HepG2 (cell line): ENCODE measurements around the gene OR2W3. TPM values are rescaled to one million over a fixed set of nuclear protein-coding genes. Genes with fewer than 3 reads are reported as not detected.

Experiments
- ATAC-seq: fragments of 200-7000 bp; cut with Tn5 transposase; 3 replicates; pipeline ENCODE4 v1.9.1; 2020; ENCODE audit warnings: mild to moderate bottlenecking, moderate library complexity
- BruUV-seq: library from RNA; stranded (reverse); fragments of 400-500 nt; replicated peaks from 2 replicates; lab custom pipeline; 2021; lab: Mats Ljungman, UMichigan
- CTCF ChIA-PET: fragments of 300-600 bp; formaldehyde crosslinking; extraction: SDS; loops from one replicate; lab custom pipeline; 2021; ENCODE audit warnings: low total read pairs, inconsistent platforms, low intra/inter-chr PET ratio; lab: Yijun Ruan, JAX
- POLR2A ChIA-PET: fragments of 350-600 bp; sonication (Branson Sonifier 250); formaldehyde crosslinking; loops from one replicate; lab custom pipeline; 2020; ENCODE audit warnings: antibody characterized with exemption, inconsistent platforms; lab: Yijun Ruan, JAX
- DNase-seq: peaks from one replicate; pipeline ENCODE4 v3.0.0-alpha.2; 2015; ENCODE audit warnings: low spot score
- FAIRE-seq: peaks from 3 replicates; lab custom pipeline; 2011; peaks lifted over from hg19 to GRCh38; lab: Jason Lieb, UNC
- H2AFZ ChIP-seq: one replicate; pipeline ENCODE4 v1.6.1; 2011; ENCODE audit warnings: low read length, inconsistent platforms
- H3K27ac ChIP-seq: fragments of 300-600 bp; 3 replicates; pipeline ENCODE4 v1.8.0; 2011; ENCODE audit warnings: mixed run types, mild to moderate bottlenecking, mixed read lengths, low read length, inconsistent platforms; ENCODE audit not compliant: insufficient read depth; ENCODE audit errors: extremely low read length
- H3K27me3 ChIP-seq, 2 experiments: fragments of 200-600 bp in 1 of 2; 2 replicates in 1 of 2; 3 replicates in 1 of 2; pipeline versions ENCODE4 v1.6.0 to v1.8.0; 2011; ENCODE audit warnings: low read length in 2 of 2, mild to moderate bottlenecking in 2 of 2, moderate library complexity in 2 of 2, inconsistent platforms in 1 of 2; ENCODE audit not compliant: insufficient read depth in 2 of 2, control insufficient read depth in 1 of 2
- H3K36me3 ChIP-seq, 2 experiments: fragments of 200-600 bp in 1 of 2; replicated peaks in 1 of 2; 2 replicates in 1 of 2; 3 replicates in 1 of 2; pipeline versions ENCODE4 v1.5.1 to v1.8.0; 2011; ENCODE audit warnings: low read length in 2 of 2, inconsistent platforms in 1 of 2; ENCODE audit not compliant: insufficient read depth in 2 of 2, control insufficient read depth in 1 of 2
- H3K4me1 ChIP-seq: 2 replicates; pipeline ENCODE4 v1.5.1; 2012; ENCODE audit warnings: low read length, inconsistent platforms; ENCODE audit not compliant: insufficient read depth
- H3K4me2 ChIP-seq: 2 replicates; pipeline ENCODE4 v1.6.0; 2011; ENCODE audit warnings: low read depth, low read length, inconsistent platforms
- H3K4me3 ChIP-seq, 3 experiments: fragments of 200-600 bp in 1 of 3; sonication (generic), shearing (Covaris generic) in 1 of 3; replicated peaks in 1 of 3; 2 replicates each; pipeline ENCODE4 v1.5.1; 2011 to 2016; ENCODE audit warnings: low read length in 3 of 3, inconsistent platforms in 2 of 3, low read depth in 2 of 3, mild to moderate bottlenecking in 2 of 3, control low read depth in 1 of 3, mixed read lengths in 1 of 3; ENCODE audit not compliant: insufficient read depth in 1 of 3
- H3K79me2 ChIP-seq: one replicate; pipeline ENCODE4 v1.6.1; 2011; ENCODE audit warnings: low read length, inconsistent platforms; ENCODE audit not compliant: insufficient read depth
- H3K9ac ChIP-seq: 2 replicates; pipeline ENCODE4 v1.6.0; 2011; ENCODE audit warnings: mild to moderate bottlenecking, low read depth, low read length, inconsistent platforms; ENCODE audit not compliant: insufficient read depth
- H3K9me3 ChIP-seq: 2 replicates; pipeline ENCODE4 v1.5.1; 2012; ENCODE audit warnings: mild to moderate bottlenecking, low read length
- H4K20me1 ChIP-seq: 2 replicates; pipeline ENCODE4 v1.6.0; 2011; ENCODE audit warnings: inconsistent platforms, mild to moderate bottlenecking, low read length, moderate library complexity; ENCODE audit not compliant: insufficient read depth
- ARID2 ChIP-seq: sonication (generic); formaldehyde crosslinking; IDR thresholded peaks from 2 replicates; pipeline ENCODE4 v1.8.1; 2022; ENCODE audit warnings: mild to moderate bottlenecking, missing genetic modification reagents, borderline replicate concordance
- DPF2 ChIP-seq: sonication (generic); formaldehyde crosslinking; IDR thresholded peaks from 2 replicates; pipeline ENCODE4 v1.4.0; 2020; ENCODE audit warnings: mild to moderate bottlenecking, low read depth, missing genetic modification reagents, borderline replicate concordance
- FOXA3 ChIP-seq: IDR thresholded peaks from 2 replicates; pipeline ENCODE4 v1.6.1; 2016; ENCODE audit warnings: missing genetic modification reagents, missing compliant biosample characterization
- HMGA1 ChIP-seq: sonication (generic); formaldehyde crosslinking; conservative IDR thresholded peaks from 2 replicates; pipeline ENCODE4 v1.4.0; 2020; ENCODE audit warnings: missing genetic modification reagents
- SRF ChIP-seq: IDR thresholded peaks from 2 replicates; pipeline ENCODE4 v1.6.1; 2011; ENCODE audit warnings: mild to moderate bottlenecking, low read depth, low read length, moderate library complexity
- TRIM24 ChIP-seq: sonication (generic); formaldehyde crosslinking; IDR thresholded peaks from 2 replicates; pipeline ENCODE4 v1.8.0; 2022; ENCODE audit warnings: mild to moderate bottlenecking, missing genetic modification reagents
- ZNF12 ChIP-seq: sonication (generic); formaldehyde crosslinking; IDR thresholded peaks from 2 replicates; pipeline ENCODE4 v1.5.0; 2020; ENCODE audit warnings: missing genetic modification reagents
- ZNF333 ChIP-seq: sonication (generic); formaldehyde crosslinking; IDR thresholded peaks from 2 replicates; pipeline ENCODE4 v1.4.0; 2020; ENCODE audit warnings: mild to moderate bottlenecking, missing genetic modification reagents, borderline replicate concordance
- ZNF337 ChIP-seq: sonication (generic); formaldehyde crosslinking; IDR thresholded peaks from 2 replicates; pipeline ENCODE4 v1.5.1; 2020; ENCODE audit warnings: missing genetic modification reagents, low read depth, mild to moderate bottlenecking, borderline replicate concordance
- ZNF761 ChIP-seq: sonication (generic); formaldehyde crosslinking; conservative IDR thresholded peaks from 2 replicates; pipeline ENCODE4 v1.4.0; 2020; ENCODE audit warnings: mild to moderate bottlenecking, missing genetic modification reagents
- WGBS: methylation state at CpG from one replicate; pipeline ENCODE4 v1.1.6; 2017; ENCODE audit warnings: low lambda C conversion rate; 5-methylcytosine and 5-hydroxymethylcytosine counted together
- in situ Hi-C: cut with HindIII; loops from 2 replicates; pipeline ENCODE4 v1.10.0; 2017; ENCODE audit warnings: low pct_unique_long_range_greater_than_20kb; ENCODE audit not compliant: extremely low pct_ligation_motif_present
- intact Hi-C: fragments of 100-400 bp; cut with micrococcal nuclease; formaldehyde crosslinking; loops from one replicate; pipeline ENCODE4 v1.10.0; 2022; ENCODE audit not compliant: unreplicated experiment
- polyA plus RNA-seq, 8 experiments: library from polyadenylated mRNA; depleted of rRNA in 3 of 8; stranded (reverse) in 7 of 8; unstranded in 1 of 8; fragments of >200 nt; fragmentation: Illumina TruSeq in 4 of 8; extraction: Trizol in 4 of 8; gene quantifications; 2 replicates each; pipeline versions ENCODE4 v1.2.1 to v1.2.3, GENCODE V29; 2011 to 2016; ENCODE audit warnings: low read depth in 4 of 8, missing spikeins in 1 of 8, mixed read lengths in 1 of 8; ENCODE audit not compliant: insufficient read depth in 1 of 8
- total RNA-seq, 5 experiments: library from RNA; depleted of rRNA; stranded (reverse); fragments of >200 nt; fragmentation: Illumina TruSeq; extraction: Trizol; gene quantifications; 2 replicates each; pipeline ENCODE4 v1.2.3, GENCODE V29; 2016; ENCODE audit warnings: low read depth in 1 of 5
- TF ChIP-seq, protein P1 (sequence below): fragments of 450-650 bp; IDR thresholded peaks from 2 replicates; pipeline ENCODE4 v1.6.1; 2017
- TF ChIP-seq, protein P2 (sequence below): sonication (generic); formaldehyde crosslinking; conservative IDR thresholded peaks from 2 replicates; pipeline ENCODE4 v1.4.0; 2020; ENCODE audit warnings: missing genetic modification reagents

Gene OR2W3
- total and polyA plus RNA-seq, 2 of the 13 experiments (the other 11 are each of a cell fraction or from before 2014, with no cell fraction given) = not detected

DNA sequence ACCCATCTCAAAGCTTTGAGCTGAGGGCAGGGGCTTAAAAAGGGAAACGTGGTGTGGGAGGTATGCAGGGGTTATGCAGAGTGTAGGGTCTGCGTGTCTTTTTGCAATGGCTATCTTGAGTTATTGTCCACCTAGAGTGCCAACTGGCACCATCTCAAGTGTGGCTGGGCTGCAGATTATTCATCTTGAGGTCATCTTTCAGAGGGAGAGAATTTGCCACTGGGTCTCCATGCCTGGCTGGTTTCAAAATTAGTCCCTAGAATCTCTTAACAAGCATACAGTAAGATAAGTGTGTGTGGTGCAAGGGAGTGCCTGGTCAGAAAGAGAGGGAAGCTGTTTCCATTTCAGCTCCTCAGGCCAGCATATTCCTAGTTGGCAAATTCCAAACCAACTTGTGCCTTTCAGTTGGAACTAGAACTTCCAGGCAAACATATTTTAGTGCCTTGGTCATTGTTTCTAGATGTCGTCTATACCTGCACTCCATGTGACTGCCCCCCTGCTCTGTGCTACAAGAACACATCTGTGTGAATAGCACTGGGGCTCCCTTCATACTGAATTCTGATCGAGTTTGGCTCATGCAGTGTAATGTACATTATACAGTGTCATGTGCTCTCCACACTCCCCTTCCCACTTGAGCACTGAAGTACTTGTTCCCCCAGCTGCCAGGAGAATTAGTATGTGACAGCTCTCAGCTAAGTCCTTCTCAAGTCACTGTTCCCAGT is 19.7 kb downstream of the OR2W3 start:
- H3K9ac ChIP-seq = no peak overlapping the region
- no peak for TF ChIP-seq DPF2
- TF ChIP-seq HMGA1 (CRISPR knock-in tag) = no peak
- TF ChIP-seq, protein P1, sequence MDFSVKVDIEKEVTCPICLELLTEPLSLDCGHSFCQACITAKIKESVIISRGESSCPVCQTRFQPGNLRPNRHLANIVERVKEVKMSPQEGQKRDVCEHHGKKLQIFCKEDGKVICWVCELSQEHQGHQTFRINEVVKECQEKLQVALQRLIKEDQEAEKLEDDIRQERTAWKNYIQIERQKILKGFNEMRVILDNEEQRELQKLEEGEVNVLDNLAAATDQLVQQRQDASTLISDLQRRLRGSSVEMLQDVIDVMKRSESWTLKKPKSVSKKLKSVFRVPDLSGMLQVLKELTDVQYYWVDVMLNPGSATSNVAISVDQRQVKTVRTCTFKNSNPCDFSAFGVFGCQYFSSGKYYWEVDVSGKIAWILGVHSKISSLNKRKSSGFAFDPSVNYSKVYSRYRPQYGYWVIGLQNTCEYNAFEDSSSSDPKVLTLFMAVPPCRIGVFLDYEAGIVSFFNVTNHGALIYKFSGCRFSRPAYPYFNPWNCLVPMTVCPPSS = no peak
- TF ChIP-seq ZNF333 = no peak
- TF ChIP-seq ARID2 (CRISPR knock-in tag) = no peak
- no peak for TF ChIP-seq TRIM24
- TF ChIP-seq ZNF761 (CRISPR knock-in tag) = no peak
- TF ChIP-seq ZNF12 = no peak
- no peak for TF ChIP-seq ZNF337 (CRISPR knock-in tag)
- TF ChIP-seq, protein P2, sequence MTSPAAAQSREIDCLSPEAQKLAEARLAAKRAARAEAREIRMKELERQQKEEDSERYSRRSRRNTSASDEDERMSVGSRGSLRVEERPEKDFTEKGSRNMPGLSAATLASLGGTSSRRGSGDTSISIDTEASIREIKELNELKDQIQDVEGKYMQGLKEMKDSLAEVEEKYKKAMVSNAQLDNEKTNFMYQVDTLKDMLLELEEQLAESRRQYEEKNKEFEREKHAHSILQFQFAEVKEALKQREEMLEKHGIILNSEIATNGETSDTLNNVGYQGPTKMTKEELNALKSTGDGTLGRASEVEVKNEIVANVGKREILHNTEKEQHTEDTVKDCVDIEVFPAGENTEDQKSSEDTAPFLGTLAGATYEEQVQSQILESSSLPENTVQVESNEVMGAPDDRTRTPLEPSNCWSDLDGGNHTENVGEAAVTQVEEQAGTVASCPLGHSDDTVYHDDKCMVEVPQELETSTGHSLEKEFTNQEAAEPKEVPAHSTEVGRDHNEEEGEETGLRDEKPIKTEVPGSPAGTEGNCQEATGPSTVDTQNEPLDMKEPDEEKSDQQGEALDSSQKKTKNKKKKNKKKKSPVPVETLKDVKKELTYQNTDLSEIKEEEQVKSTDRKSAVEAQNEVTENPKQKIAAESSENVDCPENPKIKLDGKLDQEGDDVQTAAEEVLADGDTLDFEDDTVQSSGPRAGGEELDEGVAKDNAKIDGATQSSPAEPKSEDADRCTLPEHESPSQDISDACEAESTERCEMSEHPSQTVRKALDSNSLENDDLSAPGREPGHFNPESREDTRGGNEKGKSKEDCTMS = no peak
- TF ChIP-seq SRF = no peak
- TF ChIP-seq FOXA3 (CRISPR knock-in tag) = no peak
- H4K20me1 ChIP-seq = no peaks in the 10 kb centered on the region
- no peak for ATAC-seq
- peaks cover 23% of the 10 kb centered on the region for H3K9me3 ChIP-seq
- no peak overlapping the region for H3K27ac ChIP-seq
- DNase-seq = no peak
- no peak overlapping the region for H3K4me2 ChIP-seq
- H3K36me3 ChIP-seq = no peaks in the 10 kb centered on the region
- no peaks in the 10 kb centered on the region for H3K79me2 ChIP-seq
- in situ Hi-C loops (no loop called here), intact Hi-C loops (no loop called here)
- H3K4me1 ChIP-seq = no peaks in the 10 kb centered on the region
- no peak overlapping the region for H3K4me3 ChIP-seq
- FAIRE-seq = no peak
- H3K27me3 ChIP-seq = no peaks in the 10 kb centered on the region
- H2AFZ ChIP-seq = no peak overlapping the region
- WGBS = 38% methylated on average over 4 of the region's 4 CpGs
- BruUV-seq = no TSS peak
- CTCF ChIA-PET = no interaction called here
- POLR2A ChIA-PET = no interaction called here
